Astrocyte (in vitro differentiated cells and primary cell): ENCODE data around the gene CFAP58.

Experiments used
- EZH2 ChIP-seq: IDR thresholded peaks from 2 replicates; pipeline ENCODE4 v1.6.1; 2012; ENCODE audit warnings: mild to moderate bottlenecking, low read length, inconsistent platforms; ENCODE audit not compliant: insufficient read depth
- TF ChIP-seq, protein P1 (sequence below): IDR thresholded peaks from 2 replicates; pipeline ENCODE4 v1.5.1; 2011; ENCODE audit warnings: low read depth, mild to moderate bottlenecking, inconsistent platforms, low read length, moderate library complexity; ENCODE audit not compliant: insufficient read depth

DNA sequence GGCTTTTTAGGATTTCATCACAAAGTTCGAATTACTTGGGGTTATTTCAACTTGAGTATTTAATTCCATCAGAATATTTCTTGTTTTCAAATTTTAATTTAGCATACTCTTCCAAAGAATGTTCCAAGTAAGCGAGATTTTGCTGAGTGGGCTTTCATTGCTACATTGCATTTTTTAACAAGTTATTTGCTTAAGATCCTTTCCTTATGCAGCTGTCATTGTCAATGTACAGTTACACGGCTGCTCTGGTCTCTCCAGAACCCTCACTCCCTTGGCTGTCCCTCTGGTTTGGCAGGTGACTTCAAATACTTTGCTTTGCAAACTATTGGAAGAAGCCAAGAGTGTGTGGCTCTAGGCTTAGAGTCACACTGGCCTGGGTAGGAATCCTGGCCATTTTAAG, 80.0 kb downstream of the CFAP58 start:
- TF ChIP-seq, protein P1, sequence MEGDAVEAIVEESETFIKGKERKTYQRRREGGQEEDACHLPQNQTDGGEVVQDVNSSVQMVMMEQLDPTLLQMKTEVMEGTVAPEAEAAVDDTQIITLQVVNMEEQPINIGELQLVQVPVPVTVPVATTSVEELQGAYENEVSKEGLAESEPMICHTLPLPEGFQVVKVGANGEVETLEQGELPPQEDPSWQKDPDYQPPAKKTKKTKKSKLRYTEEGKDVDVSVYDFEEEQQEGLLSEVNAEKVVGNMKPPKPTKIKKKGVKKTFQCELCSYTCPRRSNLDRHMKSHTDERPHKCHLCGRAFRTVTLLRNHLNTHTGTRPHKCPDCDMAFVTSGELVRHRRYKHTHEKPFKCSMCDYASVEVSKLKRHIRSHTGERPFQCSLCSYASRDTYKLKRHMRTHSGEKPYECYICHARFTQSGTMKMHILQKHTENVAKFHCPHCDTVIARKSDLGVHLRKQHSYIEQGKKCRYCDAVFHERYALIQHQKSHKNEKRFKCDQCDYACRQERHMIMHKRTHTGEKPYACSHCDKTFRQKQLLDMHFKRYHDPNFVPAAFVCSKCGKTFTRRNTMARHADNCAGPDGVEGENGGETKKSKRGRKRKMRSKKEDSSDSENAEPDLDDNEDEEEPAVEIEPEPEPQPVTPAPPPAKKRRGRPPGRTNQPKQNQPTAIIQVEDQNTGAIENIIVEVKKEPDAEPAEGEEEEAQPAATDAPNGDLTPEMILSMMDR, result no peak
- no peak for TF ChIP-seq EZH2
